ENCODE results near the gene ABI3BP. TPM values are rescaled to one million over a fixed set of nuclear protein-coding genes. Genes with fewer than 3 reads are reported as not detected.

ABI3BP gene
- total RNA-seq, 6 donors from 2014 or later, result 46.1 to 130 (median 101) TPM

GRCh38 chr3:100813828-100814227 is 179.4 kb downstream of the ABI3BP start:
- H3K27ac ChIP-seq, result no peak overlapping the region
- ATAC-seq (ENCODE audit: low FRiP score in 2 of 2), result no peak
- H3K9me3 ChIP-seq, result no peaks in the 10 kb centered on the region
- no peak for DNase-seq
- no peaks in the 10 kb centered on the region for H3K4me1 ChIP-seq
- H3K36me3 ChIP-seq, result no peaks in the 10 kb centered on the region
- TF ChIP-seq POLR2A (IDR thresholded peaks at IDR 0.05) (no peak), EP300 (IDR thresholded peaks at IDR 0.05) (no peak), CTCF (IDR thresholded peaks at IDR 0.05) (no peak), POLR2AphosphoS5 (IDR thresholded peaks at IDR 0.05) (no peak)
- WGBS, 2 donors, result 87 to 90% methylated on average over 2 of the region's 2 CpGs
- H3K4me3 ChIP-seq, result no peak overlapping the region
- H3K27me3 ChIP-seq, result no peaks in the 10 kb centered on the region

- no peak overlapping the region for H3K4me3 ChIP-seq
- no peak overlapping the region for H3K27ac ChIP-seq
- WGBS, 2 donors, result 82 to 83% methylated on average over 6 of the region's 6 CpGs
- no peak for ATAC-seq (ENCODE audit: low FRiP score in 2 of 2)
- H3K4me1 ChIP-seq, result no peaks in the 10 kb centered on the region
- no peaks in the 10 kb centered on the region for H3K9me3 ChIP-seq
- DNase-seq, result no peak
- no peaks in the 10 kb centered on the region for H3K27me3 ChIP-seq
- H3K36me3 ChIP-seq, result no peaks in the 10 kb centered on the region
- TF ChIP-seq POLR2A (IDR thresholded peaks at IDR 0.05) (no peak), POLR2AphosphoS5 (IDR thresholded peaks at IDR 0.05) (no peak)
These were observed 181.3 kb downstream of the ABI3BP start for GRCh38 chr3:100811779-100812507.

- TF ChIP-seq CTCF (IDR thresholded peaks at IDR 0.05), result no peak
- no peak for TF ChIP-seq EP300 (IDR thresholded peaks at IDR 0.05)
- no peak for TF ChIP-seq POLR2AphosphoS5 (IDR thresholded peaks at IDR 0.05)
- no peak for TF ChIP-seq POLR2A (IDR thresholded peaks at IDR 0.05)
- 82 to 88% methylated on average over 1 of the region's 1 CpG for WGBS, 2 donors
- Histone ChIP-seq H3K4me3 (no peak overlapping the region), H3K27ac (no peak overlapping the region), H3K4me1 (no peaks in the 10 kb centered on the region), H3K27me3 (no peaks in the 10 kb centered on the region), H3K9me3 (no peaks in the 10 kb centered on the region), H3K36me3 (no peaks in the 10 kb centered on the region)
- ATAC-seq (ENCODE audit: low FRiP score in 2 of 2), result no peak
- DNase-seq, result no peak
These were observed 182.6 kb downstream of the ABI3BP start for GRCh38 chr3:100810671-100811070.

- 79 to 83% methylated on average over 2 of the region's 2 CpGs for WGBS, 2 donors
- TF ChIP-seq POLR2A (IDR thresholded peaks at IDR 0.05) (no peak), EP300 (IDR thresholded peaks at IDR 0.05) (no peak), POLR2AphosphoS5 (IDR thresholded peaks at IDR 0.05) (no peak), CTCF (IDR thresholded peaks at IDR 0.05) (no peak)
- H3K27me3 ChIP-seq, result no peaks in the 10 kb centered on the region
- no peak overlapping the region for H3K4me3 ChIP-seq
- H3K9me3 ChIP-seq, result no peaks in the 10 kb centered on the region
- no peaks in the 10 kb centered on the region for H3K36me3 ChIP-seq
- no peak for DNase-seq
- H3K27ac ChIP-seq, result no peak overlapping the region
- ATAC-seq (ENCODE audit: low FRiP score in 2 of 2), result no peak
- H3K4me1 ChIP-seq, result no peaks in the 10 kb centered on the region
These were observed 188.6 kb downstream of the ABI3BP start for GRCh38 chr3:100804631-100805030.

GRCh38 chr3:100803711-100804110 is 189.5 kb downstream of the ABI3BP start:
- Histone ChIP-seq H3K27me3 (no peaks in the 10 kb centered on the region), H3K9me3 (no peaks in the 10 kb centered on the region), H3K4me1 (no peaks in the 10 kb centered on the region), H3K27ac (no peak overlapping the region), H3K4me3 (no peak overlapping the region), H3K36me3 (no peaks in the 10 kb centered on the region)
- ATAC-seq (ENCODE audit: low FRiP score in 2 of 2) (no peak), DNase-seq (no peak)
- no peak for TF ChIP-seq CTCF (IDR thresholded peaks at IDR 0.05)
- no peak for TF ChIP-seq POLR2AphosphoS5 (IDR thresholded peaks at IDR 0.05)
- no peak for TF ChIP-seq EP300 (IDR thresholded peaks at IDR 0.05)
- no peak for TF ChIP-seq POLR2A (IDR thresholded peaks at IDR 0.05)

All from upper lobe of left lung (tissue), 6 donors.